ENCODE data around the gene REPIN1.

Gene REPIN1

DNA sequence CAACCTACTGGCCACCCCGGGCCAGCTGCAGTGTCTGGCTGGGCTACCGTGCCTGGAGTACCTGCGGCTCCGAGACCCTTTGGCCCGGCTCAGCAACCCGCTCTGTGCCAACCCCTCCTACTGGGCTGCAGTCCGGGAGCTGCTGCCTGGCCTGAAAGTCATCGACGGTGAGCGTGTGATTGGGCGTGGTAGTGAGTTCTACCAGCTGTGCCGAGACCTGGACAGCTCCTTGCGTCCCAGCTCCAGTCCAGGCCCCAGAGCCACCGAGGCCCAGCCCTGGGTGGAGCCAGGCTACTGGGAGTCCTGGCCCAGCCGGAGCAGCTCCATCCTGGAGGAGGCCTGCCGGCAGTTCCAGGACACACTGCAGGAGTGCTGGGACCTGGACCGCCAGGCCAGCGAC lies 31.4 kb upstream of the REPIN1 start:
- DNase-seq (ENCODE audit: low read depth) = no peak

DNA sequence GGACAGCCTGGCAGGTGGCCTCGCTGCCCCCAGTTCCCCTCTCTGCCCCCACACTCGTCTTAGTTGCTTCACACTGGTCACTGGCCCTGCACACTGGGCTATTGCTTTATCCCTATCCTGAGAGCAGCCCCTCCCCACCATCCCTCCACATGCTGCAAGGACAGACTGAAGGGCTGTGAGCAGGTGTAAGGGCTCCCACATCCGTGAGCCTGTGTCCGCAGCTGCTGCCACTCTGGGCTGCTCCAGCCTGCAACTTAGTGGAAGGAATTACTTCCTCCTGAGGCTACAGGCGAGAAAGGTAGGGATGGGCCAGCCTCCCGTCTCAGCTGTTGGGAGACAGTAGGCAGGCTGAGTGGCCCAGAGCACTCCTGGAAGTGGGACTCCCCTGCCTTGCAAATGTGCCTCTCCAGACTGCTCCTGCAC lies 31.0 kb upstream of the REPIN1 start:
- DNase-seq (ENCODE audit: low read depth) = no peak

DNA sequence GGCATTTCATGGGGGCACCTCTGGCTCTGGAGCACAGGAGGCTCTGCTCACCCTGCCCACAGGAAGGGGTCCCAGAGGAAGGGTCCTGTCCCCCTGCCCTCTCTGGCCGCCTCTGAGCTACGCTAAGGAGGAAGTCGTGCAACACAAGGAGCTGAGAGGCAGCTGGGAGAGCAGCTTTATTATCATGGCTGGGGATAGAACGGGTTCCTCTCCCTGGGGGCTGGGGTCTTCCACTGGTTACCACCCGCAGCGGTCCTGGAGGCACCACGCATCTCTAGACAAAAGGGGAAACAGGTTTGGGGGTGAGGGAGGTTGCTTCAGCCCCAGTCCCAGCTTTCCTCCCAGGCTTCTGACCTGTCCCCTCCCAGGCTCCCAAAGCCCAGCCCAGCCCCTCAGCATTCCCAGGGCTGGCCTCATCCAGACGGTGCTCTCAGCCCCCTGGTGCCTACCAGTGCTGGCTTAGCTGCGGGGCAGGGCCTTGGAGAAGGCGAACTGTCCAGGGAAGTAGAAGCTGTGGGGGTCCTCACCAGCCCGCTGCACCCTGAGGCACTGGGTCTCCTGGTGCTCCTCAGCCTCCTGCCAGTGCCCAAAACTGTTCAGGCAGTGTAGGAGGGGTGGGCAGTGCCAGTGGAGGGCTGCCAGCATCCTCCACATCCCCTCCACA lies 30.3 kb upstream of the REPIN1 start:
- no peak for DNase-seq (ENCODE audit: low read depth)

DNA sequence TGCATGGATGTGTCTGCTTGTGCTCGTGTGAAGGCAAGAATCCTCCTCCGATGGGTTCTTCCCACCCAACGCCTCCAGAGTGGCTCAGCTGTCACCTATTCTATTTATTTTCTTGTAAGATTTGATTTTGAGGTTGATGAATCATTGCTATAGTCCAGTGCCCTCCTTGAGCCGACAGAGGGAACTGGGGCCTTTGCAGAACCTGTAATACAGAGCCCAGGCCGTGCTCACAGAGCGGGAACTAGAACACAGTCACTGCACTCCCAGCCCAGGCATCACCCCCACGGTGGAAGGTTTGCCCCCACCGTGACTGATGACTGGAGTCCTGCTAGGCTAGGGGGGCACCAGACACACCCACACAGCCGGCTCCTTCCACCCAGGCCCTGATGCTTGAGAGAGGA lies 29.2 kb upstream of the REPIN1 start:
- no peak for DNase-seq (ENCODE audit: low read depth)

DNA sequence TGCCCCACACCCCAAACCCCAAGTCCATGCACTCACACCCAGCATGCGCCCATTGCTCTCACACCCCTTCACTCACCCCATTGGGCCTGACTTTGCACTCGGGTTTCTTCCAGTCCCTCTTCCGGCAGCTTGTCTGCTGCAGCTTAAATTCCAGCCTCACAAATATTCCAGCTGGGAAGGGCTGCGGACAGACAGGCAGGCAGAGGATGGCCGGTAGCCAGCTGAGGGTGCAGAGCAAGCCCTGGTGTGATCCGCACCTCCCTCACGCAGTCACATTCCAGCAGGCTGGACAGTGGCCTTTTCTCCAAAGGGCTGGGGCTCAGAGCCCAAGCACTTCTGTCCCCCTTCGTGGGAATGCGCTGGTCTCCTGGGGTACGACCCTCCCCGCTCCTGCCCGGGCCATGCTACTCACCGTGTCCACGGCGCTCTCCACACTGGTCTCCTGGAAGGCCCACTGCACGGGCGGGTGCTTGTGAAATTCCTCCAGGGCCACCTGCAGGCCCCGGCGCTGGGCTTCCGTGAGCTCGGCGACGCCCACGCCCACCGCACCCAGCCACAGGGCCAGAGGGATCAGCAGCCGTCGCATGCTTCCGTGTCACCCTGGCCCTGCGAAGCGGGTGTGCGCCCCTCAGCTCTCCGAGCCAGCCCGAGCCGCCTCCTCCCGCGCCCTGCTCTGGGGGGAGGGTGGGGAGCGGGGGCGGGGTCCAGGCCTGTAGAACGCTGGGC lies 28.4 kb upstream of the REPIN1 start:
- DNase-seq (ENCODE audit: low read depth) = no peak

DNA sequence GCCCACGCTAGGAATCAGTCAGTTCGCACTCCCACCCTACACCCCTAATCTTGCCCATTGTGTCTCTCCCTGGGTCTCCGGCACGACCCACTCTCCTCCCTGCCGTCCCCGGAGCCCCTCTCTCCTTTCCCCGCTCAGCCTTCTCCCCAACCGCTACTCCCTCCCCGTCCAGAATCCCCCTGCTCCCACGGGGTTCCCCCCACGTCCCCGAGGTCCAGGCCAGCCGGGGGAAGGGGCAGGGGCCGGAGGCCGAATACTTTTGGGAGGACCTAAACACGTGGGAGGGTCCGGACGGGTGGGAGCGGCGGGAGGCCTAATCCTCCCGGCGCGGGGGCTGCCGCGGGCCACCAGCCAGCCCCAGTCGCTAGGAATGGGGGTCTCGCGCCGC lies 27.8 kb upstream of the REPIN1 start:
- DNase-seq (ENCODE audit: low read depth) = no peak

DNA sequence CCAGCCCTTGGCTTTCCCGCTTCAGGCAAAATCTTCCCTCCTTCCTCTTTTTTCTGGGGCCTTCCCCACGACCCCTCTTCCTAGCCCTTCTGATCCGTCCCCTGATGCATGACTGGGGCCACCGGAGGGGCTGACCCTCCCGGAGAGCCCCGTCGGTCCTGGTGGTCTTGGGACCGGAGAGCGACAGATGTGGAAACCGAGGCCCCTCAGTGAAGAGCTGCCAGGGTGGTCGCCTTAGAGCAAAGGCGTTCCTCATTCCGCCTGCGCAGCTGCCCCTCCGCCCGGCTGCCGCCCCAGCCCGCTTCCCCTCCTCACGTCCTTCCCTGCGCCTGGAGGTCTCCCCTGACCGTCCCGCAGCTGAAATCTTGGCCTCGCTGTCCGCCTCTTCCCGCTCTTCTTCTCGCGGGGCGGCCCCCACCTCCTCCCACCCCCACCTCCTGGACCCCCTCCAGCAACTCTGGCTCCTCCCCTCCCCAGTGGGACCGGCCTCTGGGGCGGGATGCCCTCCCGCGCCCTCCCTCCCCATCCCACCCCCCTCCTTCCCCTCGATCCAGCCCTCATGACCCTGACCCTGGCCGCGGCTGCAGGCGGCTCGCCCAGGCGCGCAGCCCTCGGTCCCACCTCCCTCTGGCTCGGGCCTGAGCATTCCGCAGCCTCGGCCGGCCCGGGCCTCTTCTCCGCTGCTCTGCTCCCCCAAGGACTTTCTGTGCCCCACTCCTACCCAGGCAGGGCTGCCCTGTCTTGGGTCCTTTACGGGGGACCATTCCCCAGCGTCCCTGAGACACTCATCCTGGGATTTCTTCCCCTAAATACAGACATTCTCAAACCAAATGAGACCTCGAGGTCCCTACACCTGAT lies 27.1 kb upstream of the REPIN1 start, which contains the start of gene RARRES2:
Gene RARRES2, minus strand, starts transcription at position 367 of the 858 bp plus-strand sequence. CDS start 1,020 bp downstream, outside the sequence.
- DNase-seq (ENCODE audit: low read depth) = no peak

DNA sequence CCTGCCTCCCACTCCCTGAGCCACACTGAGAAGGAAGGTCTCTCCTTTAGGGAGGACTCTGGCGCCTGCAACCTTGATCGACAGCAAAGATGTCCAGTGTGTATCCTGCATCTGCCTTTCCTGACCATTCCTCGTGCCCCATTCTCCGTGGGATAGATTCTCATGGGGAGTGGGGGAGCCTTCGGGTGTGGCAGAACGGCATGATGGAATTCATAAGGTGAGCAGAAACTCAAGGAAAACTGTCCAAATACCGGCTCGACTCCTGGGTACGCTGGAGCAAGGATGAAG lies 26.6 kb upstream of the REPIN1 start:
- DNase-seq (ENCODE audit: low read depth) = no peak

DNA sequence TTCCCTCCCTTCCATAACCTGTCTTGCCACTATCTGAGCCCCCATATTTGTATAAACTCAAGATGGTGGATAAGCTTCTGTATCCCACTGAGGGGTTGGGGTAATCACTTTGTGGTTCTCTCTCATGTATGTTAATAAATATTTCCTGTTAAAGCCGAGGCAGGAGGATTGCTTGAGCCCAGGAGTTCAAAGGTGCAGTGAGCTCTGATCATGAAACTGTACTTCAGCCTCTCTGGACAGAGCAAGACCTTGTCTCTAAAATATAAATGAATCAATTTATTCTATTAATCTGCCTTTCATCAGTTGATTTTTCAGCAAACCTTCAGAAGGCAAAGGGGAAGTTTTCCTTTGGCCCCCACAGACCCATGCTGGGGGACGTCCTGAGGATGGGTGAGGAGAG lies 25.4 kb upstream of the REPIN1 start:
- DNase-seq (ENCODE audit: low read depth) = no peak

DNA sequence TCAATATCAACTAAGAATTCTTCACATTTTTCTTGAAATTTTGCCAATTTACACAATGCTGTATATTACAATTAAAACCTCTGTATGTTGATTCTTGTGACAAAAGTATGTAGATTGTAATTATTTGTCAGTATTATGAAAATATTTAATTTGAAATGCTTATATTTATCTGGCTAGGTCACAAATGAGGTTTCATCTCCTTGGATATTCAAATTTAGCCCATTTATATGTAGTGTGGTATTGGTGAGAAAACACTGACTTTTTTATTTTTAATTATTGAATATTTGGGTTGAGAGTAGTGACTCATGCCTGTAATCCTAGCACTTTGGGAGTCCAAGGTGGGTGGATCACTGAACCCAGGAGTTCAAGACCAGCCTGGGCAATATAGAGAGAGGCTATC lies 24.3 kb upstream of the REPIN1 start:
- DNase-seq (ENCODE audit: low read depth) = no peak

DNA sequence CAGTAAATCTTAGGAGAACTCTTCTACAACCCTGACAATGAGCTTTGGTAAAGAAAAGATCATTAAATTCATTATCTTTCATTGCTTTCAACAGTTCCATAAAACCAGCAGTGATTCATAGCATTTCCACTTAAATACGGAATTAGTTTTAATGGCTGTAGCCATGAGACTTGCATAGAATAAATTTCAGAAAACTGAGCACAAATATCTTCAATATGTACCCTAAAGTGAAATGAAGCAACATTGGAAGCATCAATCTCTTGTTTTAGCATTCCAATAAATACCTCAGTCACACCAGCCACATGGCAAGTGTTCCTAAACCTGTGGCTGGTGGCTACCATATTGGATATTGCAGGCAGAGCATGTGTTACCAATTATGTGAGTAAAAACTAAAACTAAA lies 23.6 kb upstream of the REPIN1 start:
- DNase-seq (ENCODE audit: low read depth) = no peak

DNA sequence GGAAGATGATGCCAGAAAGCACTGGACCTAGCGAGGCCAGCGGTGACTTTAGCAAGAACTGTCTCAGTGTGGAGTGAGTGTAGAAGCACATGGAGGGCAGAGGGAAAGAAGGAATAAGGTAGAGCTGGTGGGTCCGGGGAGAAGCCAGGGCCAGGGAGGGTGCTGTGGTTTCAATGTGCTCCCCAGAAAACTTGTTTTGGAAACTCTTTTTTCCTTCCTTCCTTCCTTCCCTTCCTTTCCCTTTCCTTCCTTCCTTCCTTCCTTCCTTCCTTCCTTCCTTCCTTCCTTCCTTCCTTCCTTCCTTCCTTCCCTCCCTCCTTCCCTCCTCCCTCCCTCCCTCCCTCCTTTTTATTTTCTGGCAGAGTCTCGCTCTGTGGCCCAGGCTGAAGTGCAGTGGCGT lies 21.7 kb upstream of the REPIN1 start:
- DNase-seq (ENCODE audit: low read depth) = no peak

DNA sequence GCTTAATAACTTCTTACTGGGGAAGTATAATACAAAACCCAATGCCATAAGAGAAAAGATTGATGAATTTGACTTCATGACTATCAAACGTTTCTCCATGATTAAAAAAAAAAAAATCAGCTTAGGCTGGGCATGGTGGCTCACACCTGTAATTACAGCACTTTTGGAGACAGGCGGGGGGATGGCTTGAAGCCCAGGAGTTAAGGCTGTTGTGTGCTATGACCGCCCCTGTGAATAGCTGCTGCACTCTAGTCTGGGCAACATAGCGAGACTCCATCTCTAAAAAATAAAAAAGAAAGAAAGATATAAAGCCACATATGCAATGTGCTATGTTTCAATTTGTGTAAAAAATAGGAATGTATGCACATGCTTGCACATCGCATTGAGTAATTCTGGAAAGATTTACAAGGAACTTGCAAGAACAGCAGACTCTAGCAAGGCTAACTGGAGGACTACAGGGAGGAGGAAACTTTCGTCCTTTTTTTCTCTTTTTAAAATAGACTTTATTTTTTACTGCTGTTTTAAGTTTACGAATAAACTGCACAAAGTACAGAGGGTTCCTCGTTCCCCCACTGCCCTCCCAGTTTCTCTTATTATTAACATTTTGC lies 16.9 kb upstream of the REPIN1 start:
- no peak for DNase-seq (ENCODE audit: low read depth)

DNA sequence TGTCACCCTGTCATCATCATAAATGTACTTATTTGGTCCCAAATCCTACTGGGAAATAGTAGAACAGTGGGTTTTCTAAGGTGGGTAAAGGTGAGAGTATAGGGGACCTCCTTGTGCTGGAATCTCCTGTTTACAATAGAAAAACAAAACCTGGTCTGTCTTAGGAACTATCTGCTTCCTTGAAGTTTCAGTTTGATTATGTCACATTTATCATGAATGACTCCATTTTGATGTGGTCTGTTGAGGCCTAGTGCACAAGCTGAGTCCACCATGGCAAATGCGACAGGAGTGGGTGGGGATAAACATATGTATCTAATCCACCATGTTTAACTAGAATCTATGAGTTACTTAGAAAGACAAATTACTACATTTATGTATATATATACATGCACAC lies 13.0 kb upstream of the REPIN1 start:
- DNase-seq (ENCODE audit: low read depth) = no peak

DNA sequence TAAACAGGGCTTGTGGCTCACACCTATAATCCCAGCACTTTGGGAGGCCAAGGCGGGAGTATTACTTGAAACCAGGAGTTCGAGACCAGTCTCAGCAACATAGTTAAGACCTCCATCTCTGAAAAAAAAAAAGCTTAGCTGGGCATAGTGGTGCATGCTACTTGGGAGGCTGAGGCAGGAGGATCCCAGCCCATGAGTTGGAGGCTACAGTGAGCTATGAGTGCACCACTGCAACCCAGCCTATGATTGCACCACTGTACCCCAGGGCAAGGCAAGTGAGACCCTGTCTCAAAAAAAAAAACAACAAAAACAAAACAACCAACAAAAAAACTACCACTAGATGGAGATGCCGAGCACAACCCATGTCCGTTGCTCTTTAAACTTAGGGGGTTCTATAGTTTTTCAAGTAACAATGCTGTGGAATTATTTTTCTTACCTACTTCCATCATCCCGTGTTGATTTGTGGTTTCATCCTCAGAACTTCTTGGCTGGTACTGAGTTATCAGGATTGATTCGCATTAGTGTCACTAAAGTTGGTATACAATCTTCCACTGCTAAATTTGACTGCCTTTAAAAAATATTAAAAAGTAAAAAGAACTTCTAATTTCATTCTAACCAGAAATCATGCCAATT lies 12.2 kb upstream of the REPIN1 start:
- DNase-seq (ENCODE audit: low read depth) = no peak

DNA sequence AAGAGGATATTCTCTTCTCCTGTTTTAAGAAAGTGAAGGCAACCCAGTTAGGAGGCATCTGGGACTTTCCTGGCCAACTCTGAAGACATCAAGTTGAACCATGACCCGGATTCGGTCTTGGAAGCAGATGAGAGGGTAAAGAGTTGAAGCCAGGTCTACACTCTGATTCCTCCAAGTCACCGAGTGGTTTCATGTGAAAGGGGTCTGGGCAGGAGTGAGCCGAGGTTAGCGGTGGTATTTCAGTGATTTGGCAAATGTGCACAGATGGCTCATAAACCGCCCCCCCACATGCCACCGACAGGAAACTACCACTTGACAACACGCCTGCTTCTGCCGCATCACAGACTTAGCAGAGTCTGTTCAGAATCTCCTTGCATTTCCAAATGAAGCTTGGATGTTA lies 11.4 kb upstream of the REPIN1 start:
- DNase-seq (ENCODE audit: low read depth) = peak; percentile 50

DNA sequence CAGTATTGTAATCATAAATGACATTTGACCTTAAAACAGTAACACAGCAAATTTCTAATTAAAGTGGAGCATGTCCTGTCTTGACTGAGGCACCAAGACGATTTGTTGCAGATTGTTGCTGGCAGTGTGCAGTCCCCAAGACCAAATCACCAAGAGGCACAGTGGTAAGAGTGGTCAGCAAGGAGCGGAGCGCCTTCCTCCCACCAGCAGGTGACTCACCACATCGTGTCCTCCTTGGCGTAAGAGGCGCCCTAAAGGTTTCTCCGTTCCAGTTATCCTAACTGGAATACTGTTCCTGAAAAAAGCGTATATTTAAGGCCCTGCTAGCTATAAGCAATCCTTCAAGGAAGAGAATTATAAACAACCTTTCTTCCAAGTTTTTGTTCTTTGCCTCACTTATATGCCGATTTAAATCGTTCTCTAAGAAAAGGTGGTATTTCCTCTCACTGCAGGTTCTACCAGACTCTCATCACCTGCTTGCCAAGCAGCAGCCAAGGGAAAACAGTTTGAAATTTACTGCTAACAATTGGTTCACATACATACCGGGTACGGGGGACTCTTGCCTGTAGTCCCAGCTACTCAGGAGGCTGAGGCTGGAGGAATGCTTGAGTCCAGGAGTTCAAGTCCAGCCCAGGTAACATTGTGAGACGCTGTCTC lies 10.7 kb upstream of the REPIN1 start:
- no peak for DNase-seq (ENCODE audit: low read depth)

DNA sequence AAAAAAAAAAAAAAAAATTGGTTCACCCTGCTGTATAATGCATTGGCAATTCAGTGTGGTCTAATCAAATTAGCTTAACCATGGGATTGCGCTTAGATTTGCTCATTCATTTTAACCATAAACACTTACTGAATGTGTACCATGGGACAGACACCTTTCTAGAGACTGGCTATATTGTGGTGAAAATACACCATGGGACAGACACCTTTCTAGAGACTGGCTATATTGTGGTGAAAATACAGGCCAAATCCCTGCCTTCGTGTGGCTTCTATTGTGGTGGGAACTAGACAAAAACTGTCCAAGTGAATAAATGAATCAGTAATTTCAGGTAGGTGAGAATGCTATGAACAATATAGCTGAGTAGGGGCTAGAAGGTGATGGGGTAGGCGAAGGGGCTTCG lies 10.2 kb upstream of the REPIN1 start:
- no peak for DNase-seq (ENCODE audit: low read depth)

DNA sequence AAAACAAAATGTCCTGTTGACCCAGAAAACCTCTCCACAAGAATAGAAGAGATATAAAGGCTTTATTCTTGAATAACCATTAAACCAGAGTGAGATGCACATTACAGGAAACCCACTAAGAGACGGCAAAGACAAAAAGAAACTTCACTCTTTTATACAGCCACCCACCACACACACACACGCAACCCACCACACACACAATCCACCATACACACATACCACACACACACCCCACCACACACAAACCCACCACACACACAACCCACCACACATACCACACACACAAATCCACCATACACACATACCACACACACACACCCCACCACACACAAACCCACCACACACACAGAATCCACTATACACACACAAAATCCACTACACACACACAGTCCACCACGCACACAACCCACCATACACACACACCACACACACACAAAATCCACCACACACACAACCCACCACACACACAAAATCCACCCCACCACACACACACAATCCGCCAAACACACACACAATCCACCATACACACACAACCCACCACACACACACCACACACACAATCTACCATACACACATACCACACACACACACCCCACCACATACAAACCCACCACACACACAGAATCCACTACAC lies 9.5 kb upstream of the REPIN1 start:
- DNase-seq (ENCODE audit: low read depth) = no peak

DNA sequence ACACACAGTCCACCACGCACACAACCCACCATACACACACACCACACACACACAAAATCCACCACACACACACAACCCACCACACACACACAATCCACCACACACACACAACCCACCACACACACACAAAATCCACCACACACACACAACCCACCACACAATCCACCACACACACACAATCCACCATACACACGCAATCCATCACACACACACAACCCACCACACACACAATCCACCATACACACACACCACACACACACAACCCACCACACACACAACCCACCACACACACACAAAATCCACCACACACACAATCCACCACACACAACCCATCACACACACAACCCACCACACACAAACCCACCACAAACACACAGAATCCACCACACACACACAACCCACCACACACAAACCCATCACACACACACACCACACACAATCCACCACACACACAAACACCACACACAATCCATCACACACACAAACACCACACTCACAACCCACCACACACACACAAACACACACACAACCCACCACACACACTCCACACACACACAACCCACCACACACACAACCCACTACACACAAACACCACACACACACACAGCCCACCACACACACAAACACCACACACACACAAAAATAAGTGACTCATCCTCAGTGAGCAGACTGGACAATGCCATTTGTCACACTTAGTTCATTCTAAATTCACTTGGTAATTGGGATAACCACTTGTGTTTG lies 8.8 kb upstream of the REPIN1 start:
- no peak for DNase-seq (ENCODE audit: low read depth)

Data from activated T-helper 9 cell treated with anti-CD3 and anti-CD28 coated beads, Interleukin-2, amount 50 U/mL, for 16 hours (primary cell).